ENCODE results near the gene LRRC8B.

DNA sequence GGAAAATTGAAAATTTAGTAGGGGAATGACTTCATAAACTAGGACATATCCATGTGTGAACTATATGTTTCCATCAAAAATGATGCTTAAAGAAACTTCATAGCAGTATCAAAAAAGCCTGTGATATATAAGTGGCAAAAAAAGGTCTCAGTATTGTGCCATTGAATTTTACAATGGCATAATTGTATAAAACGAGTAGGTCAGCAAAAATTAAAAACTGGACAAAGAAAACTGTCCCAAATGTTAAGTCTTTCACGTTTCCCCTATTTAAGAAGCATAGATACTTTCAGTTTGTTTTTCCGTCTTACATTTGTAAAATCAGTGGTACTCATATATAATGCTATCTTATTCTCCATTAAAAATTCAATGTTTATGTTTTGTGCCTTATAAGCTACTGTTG, 43.2 kb downstream of the LRRC8B start:
- TF ChIP-seq, protein P1, sequence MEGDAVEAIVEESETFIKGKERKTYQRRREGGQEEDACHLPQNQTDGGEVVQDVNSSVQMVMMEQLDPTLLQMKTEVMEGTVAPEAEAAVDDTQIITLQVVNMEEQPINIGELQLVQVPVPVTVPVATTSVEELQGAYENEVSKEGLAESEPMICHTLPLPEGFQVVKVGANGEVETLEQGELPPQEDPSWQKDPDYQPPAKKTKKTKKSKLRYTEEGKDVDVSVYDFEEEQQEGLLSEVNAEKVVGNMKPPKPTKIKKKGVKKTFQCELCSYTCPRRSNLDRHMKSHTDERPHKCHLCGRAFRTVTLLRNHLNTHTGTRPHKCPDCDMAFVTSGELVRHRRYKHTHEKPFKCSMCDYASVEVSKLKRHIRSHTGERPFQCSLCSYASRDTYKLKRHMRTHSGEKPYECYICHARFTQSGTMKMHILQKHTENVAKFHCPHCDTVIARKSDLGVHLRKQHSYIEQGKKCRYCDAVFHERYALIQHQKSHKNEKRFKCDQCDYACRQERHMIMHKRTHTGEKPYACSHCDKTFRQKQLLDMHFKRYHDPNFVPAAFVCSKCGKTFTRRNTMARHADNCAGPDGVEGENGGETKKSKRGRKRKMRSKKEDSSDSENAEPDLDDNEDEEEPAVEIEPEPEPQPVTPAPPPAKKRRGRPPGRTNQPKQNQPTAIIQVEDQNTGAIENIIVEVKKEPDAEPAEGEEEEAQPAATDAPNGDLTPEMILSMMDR (IDR thresholded peaks at IDR 0.05) = no peak
- no peak for TF ChIP-seq POLR2A (IDR thresholded peaks at IDR 0.05)
